ENCODE data around the gene SULT1C3.

- TF ChIP-seq CTCF (conservative IDR thresholded peaks at IDR 0.05; ENCODE audit: low read depth, low read length): no peak
- TF ChIP-seq POLR2A (IDR thresholded peaks at IDR 0.05; ENCODE audit: low read depth, low read length): no peak
- no peak for TF ChIP-seq RFX5 (IDR thresholded peaks at IDR 0.05; ENCODE audit: low read depth, low read length)
- TF ChIP-seq RCOR1 (IDR thresholded peaks at IDR 0.05; ENCODE audit: insufficient replicate concordance, low read length): no peak
Measured at GRCh38 chr2:108220191-108220590, 19.6 kb upstream of the SULT1C3 start.

All from IMR-90 (cell line).